ENCODE data around the gene IGSF3. TPM values are rescaled to one million over a fixed set of nuclear protein-coding genes. Genes with fewer than 3 reads are reported as not detected.

The IGSF3 gene
- total RNA-seq, 4 donors from 2014 or later = 10.9 to 23.1 (median 18.6) TPM

DNA sequence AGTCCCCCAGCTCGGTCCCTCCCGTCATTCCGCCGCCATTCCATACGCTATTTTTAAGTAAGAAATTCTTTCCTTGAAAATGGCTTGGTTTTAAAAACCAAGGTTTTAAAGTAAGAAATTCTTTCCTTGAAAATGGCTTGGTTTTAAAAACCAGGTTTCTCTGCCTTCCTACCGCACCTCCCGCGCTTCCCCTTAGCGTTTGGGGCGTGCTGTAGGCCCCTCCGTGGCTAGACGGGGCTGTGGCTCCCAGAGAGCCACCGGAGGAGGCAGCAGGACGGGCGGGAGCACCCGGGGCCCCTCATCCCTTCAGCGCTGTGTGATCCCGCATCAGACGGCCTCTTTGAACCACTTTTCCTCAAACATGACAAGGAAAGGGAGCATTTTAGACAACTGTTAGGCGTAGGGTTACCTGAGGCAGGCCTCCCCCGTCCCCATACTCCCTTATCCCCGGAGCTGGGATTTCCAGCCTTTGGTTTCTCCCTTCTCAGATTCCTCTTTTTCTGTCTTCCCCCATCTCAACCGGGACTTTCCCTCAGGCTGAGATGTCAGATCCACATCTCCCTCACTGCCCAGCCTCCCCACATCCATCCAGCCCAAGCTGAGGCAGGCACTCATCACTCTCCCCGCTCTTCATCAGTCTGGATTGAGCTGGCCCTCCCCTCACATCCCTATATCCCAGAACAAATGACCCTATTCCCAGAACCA, 96.2 kb downstream of the IGSF3 start:
- intact Hi-C loops (cut with DNase I) = no loop called here
- Histone ChIP-seq H3K9me3 (no peaks in the 10 kb centered on the region), H3K4me1 (peaks cover 6 to 19% of the 10 kb centered on the region in 2 donors), H3K27me3 (no peaks in the 10 kb centered on the region), H3K27ac (peak overlapping the region; percentile 89 to 98 (median 97)), H3K36me3 (no peaks in the 10 kb centered on the region), H3K4me3 (replicated peaks in 1 of 3) (peak overlapping the region; percentile 26 to 92 (median 80))
- no peak for TF ChIP-seq CTCF (IDR thresholded peaks at IDR 0.05)
- TF ChIP-seq POLR2A (IDR thresholded peaks at IDR 0.05) = no peak
- DNase-seq = no peak
- WGBS, 2 donors = 14 to 15% methylated on average over 21 to 24 of the region's 24 CpGs

DNA sequence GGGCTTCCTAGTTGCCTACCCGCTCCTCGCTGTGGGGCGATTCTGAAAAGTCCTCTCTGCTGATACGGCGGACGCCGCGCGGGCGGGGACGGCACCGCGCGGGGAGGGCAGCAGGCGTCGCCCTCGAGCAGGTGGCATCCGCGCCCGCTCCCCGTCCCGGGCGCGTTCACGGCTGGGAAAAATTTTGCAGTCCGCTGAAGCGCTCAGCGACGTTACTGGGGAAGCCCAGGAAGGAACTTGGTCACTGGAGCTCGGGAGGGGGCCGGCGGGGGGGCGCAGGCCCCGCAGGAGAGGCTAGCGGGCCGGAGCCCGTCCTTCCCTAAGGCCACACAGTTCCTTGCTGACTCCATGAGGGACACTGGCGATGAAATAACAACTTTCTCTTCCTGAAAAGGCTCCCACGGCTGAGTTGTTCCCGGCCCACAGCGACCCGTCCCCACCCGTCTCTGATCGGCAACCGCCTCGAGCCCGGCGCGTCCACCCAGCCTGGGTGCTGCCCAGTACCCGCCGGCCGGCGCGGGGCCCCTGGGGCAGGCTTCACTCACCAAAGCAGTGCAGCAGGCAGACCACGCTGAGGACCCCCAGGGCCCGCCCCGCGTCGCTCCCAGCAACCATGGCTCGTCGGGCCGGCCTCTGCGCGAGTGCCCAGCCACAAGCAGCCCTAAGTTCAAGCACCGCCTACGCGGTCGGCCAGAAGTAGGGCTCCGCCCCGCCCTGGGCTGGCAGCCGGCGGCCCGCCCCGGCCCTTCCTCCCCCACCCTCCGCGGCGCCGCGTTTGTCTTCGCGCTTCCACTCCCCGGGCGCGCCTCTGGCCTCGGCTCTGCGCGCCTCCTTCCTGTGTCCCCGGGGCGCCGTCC, 96.9 kb downstream of the IGSF3 start, which contains the start of gene CD58:
TSS of gene CD58 (minus strand) at position 669 of the 857 bp plus-strand sequence. CDS start at position 615, 54 bp downstream.
- TF ChIP-seq CTCF (IDR thresholded peaks at IDR 0.05) (peak in 5 of 6 experiments; percentile 56 to 81 (median 60)), POLR2A (IDR thresholded peaks at IDR 0.05) (peak; percentile 37 to 84)
- Histone ChIP-seq H3K27ac (peak within 1 kb of the TSS; percentile 89 to 98 (median 97)), H3K27me3 (no peaks in the 10 kb centered on the region), H3K4me3 (replicated peaks in 1 of 3) (peak within 1 kb of the TSS; percentile 26 to 92 (median 80)), H3K4me1 (peaks cover 6 to 19% of the 10 kb centered on the region in 2 donors), H3K36me3 (no peaks in the 10 kb centered on the region), H3K9me3 (no peaks in the 10 kb centered on the region)
- intact Hi-C loops (cut with DNase I) = no loop called here
- peak; percentile 92 to 93 for DNase-seq
- 0 to 1% methylated on average over 31 to 35 of the region's 90 CpGs for WGBS, 2 donors

DNA sequence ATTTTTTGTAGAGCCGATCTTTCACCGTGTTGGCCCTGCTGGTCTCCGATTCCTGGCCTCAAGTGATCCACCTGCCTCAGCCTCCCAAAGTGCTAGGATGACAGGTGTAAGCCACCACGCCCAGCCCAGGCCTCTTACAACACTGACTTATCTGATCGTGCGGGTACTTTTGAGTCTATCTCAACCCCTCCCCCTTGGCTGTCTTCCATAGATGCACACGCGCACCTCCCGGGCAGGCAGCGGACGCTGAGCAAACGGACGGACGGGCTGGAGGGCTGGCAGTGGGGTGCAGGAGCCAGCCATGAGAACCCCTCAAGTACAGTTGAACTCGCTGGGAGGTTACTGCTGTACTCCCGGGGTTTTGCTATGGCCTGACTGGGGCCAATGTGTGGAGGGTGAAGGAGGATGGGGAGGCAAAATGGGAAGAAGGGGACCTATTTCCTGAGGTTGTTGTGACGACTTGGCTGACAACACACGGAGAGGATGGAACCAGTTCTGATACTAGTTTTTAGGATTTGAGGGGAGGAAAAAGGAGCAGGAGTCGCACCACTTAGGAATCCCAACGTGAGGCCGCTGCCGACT, 97.7 kb downstream of the IGSF3 start:
- Histone ChIP-seq H3K27me3 (no peaks in the 10 kb centered on the region), H3K4me3 (replicated peaks in 1 of 3) (peak overlapping the region; percentile 0 to 80 (median 26)), H3K36me3 (no peaks in the 10 kb centered on the region), H3K4me1 (peaks cover 6 to 19% of the 10 kb centered on the region in 2 donors), H3K27ac (peak overlapping the region in 2 of 3 donors; percentile 89 to 97), H3K9me3 (no peaks in the 10 kb centered on the region)
- intact Hi-C loops (cut with DNase I) = no loop called here
- peak; percentile 39 to 43 for DNase-seq
- WGBS, 2 donors = 24 to 27% methylated on average over 18 to 22 of the region's 22 CpGs
- TF ChIP-seq CTCF (IDR thresholded peaks at IDR 0.05) = no peak
- no peak for TF ChIP-seq POLR2A (IDR thresholded peaks at IDR 0.05)

- intact Hi-C loops (cut with DNase I) = no loop called here
- no peak overlapping the region for H3K4me3 ChIP-seq (replicated peaks in 1 of 3)
- H3K9me3 ChIP-seq = no peaks in the 10 kb centered on the region
- H3K36me3 ChIP-seq = no peaks in the 10 kb centered on the region
- DNase-seq = no peak
- H3K27me3 ChIP-seq = no peaks in the 10 kb centered on the region
- peaks cover 6 to 19% of the 10 kb centered on the region in 2 donors for H3K4me1 ChIP-seq
- TF ChIP-seq POLR2A (IDR thresholded peaks at IDR 0.05) = no peak
- no peak for TF ChIP-seq CTCF (IDR thresholded peaks at IDR 0.05)
- no peak overlapping the region for H3K27ac ChIP-seq
These were observed 98.2 kb downstream of the IGSF3 start for GRCh38 chr1:116569381-116569670.
